HG02588 (cell line): ENCODE results near the gene PLEKHO1.
"Not testable (repeated sequence)": the region's sequence is repeated elsewhere in the genome, so short reads cannot be mapped to it uniquely, and the experiment has no call there.

ENCODE experiments used
- ATAC-seq: cut with Tn5 transposase; IDR thresholded peaks from one replicate; pipeline ENCODE4 v1.9.1; 2021; ENCODE audit warnings: mild to moderate bottlenecking, moderate library complexity; ENCODE audit not compliant: unreplicated experiment

The PLEKHO1 gene

GRCh38 chr1:150149271-150150132, at the start of gene PLEKHO1:
Gene PLEKHO1, plus strand, starts transcription at chr1:150149916. Its CDS starts 342 bp downstream, at chr1:150150258.
- peak; percentile 50 for ATAC-seq

- no peak for ATAC-seq
Measured at GRCh38 chr1:150102986-150103385, 46.7 kb upstream of the PLEKHO1 start.

- no peak for ATAC-seq
Measured at GRCh38 chr1:150106341-150106740, 43.4 kb upstream of the PLEKHO1 start.

GRCh38 chr1:150109586-150109985, 40.1 kb upstream of the PLEKHO1 start:
- ATAC-seq, result no peak

GRCh38 chr1:150110116-150110515, 39.6 kb upstream of the PLEKHO1 start:
- no peak for ATAC-seq

GRCh38 chr1:150111670-150112069, 38.0 kb upstream of the PLEKHO1 start:
- ATAC-seq, result no peak

- no peak for ATAC-seq
Measured at GRCh38 chr1:150115121-150115520, 34.6 kb upstream of the PLEKHO1 start.

- ATAC-seq, result no peak
Measured at GRCh38 chr1:150118716-150119115, 31.0 kb upstream of the PLEKHO1 start.

- no peak for ATAC-seq
Measured at GRCh38 chr1:150121236-150121862, 28.4 kb upstream of the PLEKHO1 start.

- ATAC-seq, result no peak
Measured at GRCh38 chr1:150126811-150127210, 22.9 kb upstream of the PLEKHO1 start.

GRCh38 chr1:150127464-150127863, 22.3 kb upstream of the PLEKHO1 start:
- ATAC-seq, result no peak

GRCh38 chr1:150127868-150128267, 21.8 kb upstream of the PLEKHO1 start:
- no peak for ATAC-seq

- no peak for ATAC-seq
Measured at GRCh38 chr1:150132372-150132771, 17.3 kb upstream of the PLEKHO1 start.

- no peak for ATAC-seq
Measured at GRCh38 chr1:150134537-150134936, 15.2 kb upstream of the PLEKHO1 start.

- ATAC-seq, result not testable (repeated sequence)
Measured at GRCh38 chr1:150135400-150135799, 14.3 kb upstream of the PLEKHO1 start.

GRCh38 chr1:150138044-150138443, 11.7 kb upstream of the PLEKHO1 start:
- ATAC-seq, result no peak

- ATAC-seq, result no peak
Measured at GRCh38 chr1:150141452-150141851, 8.3 kb upstream of the PLEKHO1 start.

GRCh38 chr1:150142083-150142482, 7.6 kb upstream of the PLEKHO1 start:
- ATAC-seq, result no peak

GRCh38 chr1:150144606-150145005, 5.1 kb upstream of the PLEKHO1 start:
- ATAC-seq, result no peak

GRCh38 chr1:150146016-150146415, 3.7 kb upstream of the PLEKHO1 start:
- not testable (repeated sequence) for ATAC-seq

GRCh38 chr1:150146849-150147542, 2.7 kb upstream of the PLEKHO1 start:
- no peak for ATAC-seq

GRCh38 chr1:150148837-150149270, 862 bp upstream of the PLEKHO1 start:
- ATAC-seq, result no peak
